ENCODE data around the gene SERINC5.
"Not testable (repeated sequence)": the region's sequence is repeated elsewhere in the genome, so short reads cannot be mapped to it uniquely, and the experiment has no call there.

SERINC5 gene

DNA sequence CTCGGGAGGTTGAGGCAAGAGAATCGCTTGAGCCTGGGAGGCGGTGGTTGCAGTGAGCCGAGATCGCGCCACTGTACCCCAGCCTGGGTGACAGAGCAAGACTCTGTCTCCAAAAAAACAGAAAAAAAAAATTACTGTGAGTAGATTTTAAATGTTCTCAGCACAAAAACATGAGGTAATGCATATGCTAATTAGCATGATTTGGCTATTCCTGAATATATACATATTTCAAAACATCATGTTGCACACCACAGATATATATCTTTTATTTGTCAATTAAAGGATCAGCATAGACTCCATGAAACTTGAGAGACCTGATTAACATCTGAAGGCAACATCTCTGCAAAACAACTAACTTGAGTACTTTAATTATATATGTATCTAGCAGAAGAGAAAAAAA is 117.4 kb downstream of the SERINC5 start:
- Histone ChIP-seq H3F3A (ENCODE audit: low read depth) (peaks cover 19% of the 10 kb centered on the region), H3K4me1 (ENCODE audit: insufficient read depth, low read length, poor library complexity, severe bottlenecking) (peaks cover 68% of the 10 kb centered on the region)

GRCh38 chr5:80136798-80137197 is 119.0 kb downstream of the SERINC5 start:
- peak overlapping the region; percentile 75 for H3K4me2 ChIP-seq (ENCODE audit: low read depth, low read length, poor library complexity, severe bottlenecking)
- H3F3A ChIP-seq (ENCODE audit: low read depth), result peaks cover 19% of the 10 kb centered on the region
- H4K20me1 ChIP-seq (ENCODE audit: insufficient read depth, low read length, poor library complexity, severe bottlenecking); H3K9me3 ChIP-seq (ENCODE audit: insufficient read depth, low read depth, low read length); H3K79me2 ChIP-seq (ENCODE audit: insufficient read depth, low read length); H3K9me2 ChIP-seq (replicated peaks; ENCODE audit: low read depth, low read length); H2AFZ ChIP-seq (ENCODE audit: low read length); H3K27me3 ChIP-seq (ENCODE audit: insufficient read depth, low read length, poor library complexity, severe bottlenecking): not testable (repeated sequence)
- H3K9ac ChIP-seq (ENCODE audit: low read depth, low read length, poor library complexity, severe bottlenecking), result peak overlapping the region; percentile 64
- peaks cover 13% of the 10 kb centered on the region; the same call in 1 of the 2 replicates for H3K36me3 ChIP-seq (ENCODE audit: insufficient read depth, low read length)
- peaks cover 70% of the 10 kb centered on the region for H3K4me1 ChIP-seq (ENCODE audit: insufficient read depth, low read length, poor library complexity, severe bottlenecking)
- peak overlapping the region; percentile 65 for H3K4me3 ChIP-seq (ENCODE audit: low read length, poor library complexity, severe bottlenecking)

More for the DNA sequence above, 117.4 kb downstream of the SERINC5 start:
- no peaks in the 10 kb centered on the region for H3K9me3 ChIP-seq (ENCODE audit: insufficient read depth, low read depth, low read length)
- H3K36me3 ChIP-seq (ENCODE audit: insufficient read depth, low read length), result peaks cover 26% of the 10 kb centered on the region; the same call in 1 of the 2 replicates
- H3K4me3 ChIP-seq (ENCODE audit: low read length, poor library complexity, severe bottlenecking), result no peak overlapping the region
- TF ChIP-seq, protein P1, sequence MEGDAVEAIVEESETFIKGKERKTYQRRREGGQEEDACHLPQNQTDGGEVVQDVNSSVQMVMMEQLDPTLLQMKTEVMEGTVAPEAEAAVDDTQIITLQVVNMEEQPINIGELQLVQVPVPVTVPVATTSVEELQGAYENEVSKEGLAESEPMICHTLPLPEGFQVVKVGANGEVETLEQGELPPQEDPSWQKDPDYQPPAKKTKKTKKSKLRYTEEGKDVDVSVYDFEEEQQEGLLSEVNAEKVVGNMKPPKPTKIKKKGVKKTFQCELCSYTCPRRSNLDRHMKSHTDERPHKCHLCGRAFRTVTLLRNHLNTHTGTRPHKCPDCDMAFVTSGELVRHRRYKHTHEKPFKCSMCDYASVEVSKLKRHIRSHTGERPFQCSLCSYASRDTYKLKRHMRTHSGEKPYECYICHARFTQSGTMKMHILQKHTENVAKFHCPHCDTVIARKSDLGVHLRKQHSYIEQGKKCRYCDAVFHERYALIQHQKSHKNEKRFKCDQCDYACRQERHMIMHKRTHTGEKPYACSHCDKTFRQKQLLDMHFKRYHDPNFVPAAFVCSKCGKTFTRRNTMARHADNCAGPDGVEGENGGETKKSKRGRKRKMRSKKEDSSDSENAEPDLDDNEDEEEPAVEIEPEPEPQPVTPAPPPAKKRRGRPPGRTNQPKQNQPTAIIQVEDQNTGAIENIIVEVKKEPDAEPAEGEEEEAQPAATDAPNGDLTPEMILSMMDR (conservative IDR thresholded peaks at IDR 0.05; ENCODE audit: low read length), result no peak
- no peak for TF ChIP-seq EZH2phosphoT487 (IDR thresholded peaks at IDR 0.05; ENCODE audit: borderline replicate concordance)
- H3K9ac ChIP-seq (ENCODE audit: low read depth, low read length, poor library complexity, severe bottlenecking), result peak overlapping the region; percentile 57
- no peak overlapping the region for H2AFZ ChIP-seq (ENCODE audit: low read length)
- H4K20me1 ChIP-seq (ENCODE audit: insufficient read depth, low read length, poor library complexity, severe bottlenecking), result no peaks in the 10 kb centered on the region
- no peaks in the 10 kb centered on the region for H3K79me2 ChIP-seq (ENCODE audit: insufficient read depth, low read length)
- H3K27me3 ChIP-seq (ENCODE audit: insufficient read depth, low read length, poor library complexity, severe bottlenecking), result no peaks in the 10 kb centered on the region
- no peak overlapping the region for H3K4me2 ChIP-seq (ENCODE audit: low read depth, low read length, poor library complexity, severe bottlenecking)
- H3K9me2 ChIP-seq (replicated peaks; ENCODE audit: low read depth, low read length), result no peaks in the 10 kb centered on the region

GRCh38 chr5:80134876-80135275 is 121.0 kb downstream of the SERINC5 start:
- Histone ChIP-seq H3K9me3 (ENCODE audit: insufficient read depth, low read depth, low read length) (no peaks in the 10 kb centered on the region), H3K79me2 (ENCODE audit: insufficient read depth, low read length) (no peaks in the 10 kb centered on the region), H3K9me2 (replicated peaks; ENCODE audit: low read depth, low read length) (no peaks in the 10 kb centered on the region), H3K9ac (ENCODE audit: low read depth, low read length, poor library complexity, severe bottlenecking) (peak overlapping the region; percentile 64), H3K36me3 (ENCODE audit: insufficient read depth, low read length) (peaks cover 6% of the 10 kb centered on the region; the same call in 1 of the 2 replicates), H4K20me1 (ENCODE audit: insufficient read depth, low read length, poor library complexity, severe bottlenecking) (no peaks in the 10 kb centered on the region), H2AFZ (ENCODE audit: low read length) (no peak overlapping the region), H3K4me3 (ENCODE audit: low read length, poor library complexity, severe bottlenecking) (no peak overlapping the region), H3K27me3 (ENCODE audit: insufficient read depth, low read length, poor library complexity, severe bottlenecking) (no peaks in the 10 kb centered on the region), H3F3A (ENCODE audit: low read depth) (peaks cover 19% of the 10 kb centered on the region), H3K4me2 (ENCODE audit: low read depth, low read length, poor library complexity, severe bottlenecking) (peak overlapping the region; percentile 75), H3K4me1 (ENCODE audit: insufficient read depth, low read length, poor library complexity, severe bottlenecking) (peaks cover 54% of the 10 kb centered on the region)
- TF ChIP-seq, protein P1 (conservative IDR thresholded peaks at IDR 0.05; ENCODE audit: low read length), result no peak
- TF ChIP-seq EZH2phosphoT487 (IDR thresholded peaks at IDR 0.05; ENCODE audit: borderline replicate concordance), result no peak

GRCh38 chr5:80129146-80129545 is 126.7 kb downstream of the SERINC5 start:
- Histone ChIP-seq H3K4me3 (ENCODE audit: low read length, poor library complexity, severe bottlenecking) (no peak overlapping the region), H3K36me3 (ENCODE audit: insufficient read depth, low read length) (no peaks in the 10 kb centered on the region), H3K27me3 (ENCODE audit: insufficient read depth, low read length, poor library complexity, severe bottlenecking) (no peaks in the 10 kb centered on the region), H3K4me1 (ENCODE audit: insufficient read depth, low read length, poor library complexity, severe bottlenecking) (peaks cover 22% of the 10 kb centered on the region), H3K9me2 (replicated peaks; ENCODE audit: low read depth, low read length) (no peaks in the 10 kb centered on the region), H2AFZ (ENCODE audit: low read length) (no peak overlapping the region), H3K4me2 (ENCODE audit: low read depth, low read length, poor library complexity, severe bottlenecking) (no peak overlapping the region), H3F3A (ENCODE audit: low read depth) (no peaks in the 10 kb centered on the region), H3K9ac (ENCODE audit: low read depth, low read length, poor library complexity, severe bottlenecking) (no peak overlapping the region), H3K9me3 (ENCODE audit: insufficient read depth, low read depth, low read length) (no peaks in the 10 kb centered on the region), H3K79me2 (ENCODE audit: insufficient read depth, low read length) (no peaks in the 10 kb centered on the region), H4K20me1 (ENCODE audit: insufficient read depth, low read length, poor library complexity, severe bottlenecking) (no peaks in the 10 kb centered on the region)
- no peak for TF ChIP-seq EZH2phosphoT487 (IDR thresholded peaks at IDR 0.05; ENCODE audit: borderline replicate concordance)
- TF ChIP-seq, protein P1 (conservative IDR thresholded peaks at IDR 0.05; ENCODE audit: low read length), result no peak
